ENCODE measurements around the gene ERVFRD-1. TPM values are rescaled to one million over a fixed set of nuclear protein-coding genes. Genes with fewer than 3 reads are reported as not detected.

The ERVFRD-1 gene
- total and polyA plus RNA-seq, 2 of the 13 experiments (the other 11 are each of a cell fraction or from before 2014, with no cell fraction given), result not detected

DNA sequence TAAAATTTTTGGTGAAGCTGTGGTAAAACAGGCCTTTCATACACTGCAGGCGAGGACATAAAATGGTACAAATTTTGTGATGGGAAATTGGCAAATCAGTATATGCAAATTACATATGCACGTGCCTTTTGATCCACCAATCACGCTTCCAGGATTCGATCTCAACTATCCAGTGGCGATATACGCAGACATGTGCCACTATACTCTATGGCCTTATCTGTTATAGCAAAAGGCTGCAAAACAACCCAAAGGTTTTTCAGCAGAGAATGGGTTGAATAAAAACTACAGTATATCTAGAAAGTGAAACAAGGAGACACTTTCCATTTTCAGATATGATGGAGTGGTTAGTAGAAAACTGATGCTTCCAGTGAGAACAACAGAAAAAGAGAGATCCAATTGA, 41.9 kb upstream of the ERVFRD-1 start:
- FAIRE-seq (no peak), ATAC-seq (no peak), DNase-seq (ENCODE audit: low spot score) (no peak)
- Histone ChIP-seq H3K4me1 (ENCODE audit: insufficient read depth, low read length) (no peaks in the 10 kb centered on the region), H3K79me2 (ENCODE audit: insufficient read depth, low read length) (no peaks in the 10 kb centered on the region), H2AFZ (ENCODE audit: low read length) (no peak overlapping the region), H3K9ac (ENCODE audit: insufficient read depth, low read depth, low read length) (no peak overlapping the region), H3K27ac (ENCODE audit: extremely low read length, insufficient read depth, low read length) (no peak overlapping the region), H3K9me3 (ENCODE audit: low read length) (no peaks in the 10 kb centered on the region), H3K27me3 (ENCODE audit: control insufficient read depth in 1 of 2, insufficient read depth in 2 of 2, low read length in 2 of 2) (no peaks in the 10 kb centered on the region), H3K4me2 (ENCODE audit: low read depth, low read length) (no peak overlapping the region), H3K36me3 (replicated peaks in 1 of 2; ENCODE audit: control insufficient read depth in 1 of 2, insufficient read depth in 2 of 2, low read length in 2 of 2) (no peaks in the 10 kb centered on the region), H4K20me1 (ENCODE audit: insufficient read depth, low read length) (no peaks in the 10 kb centered on the region), H3K4me3 (replicated peaks in 1 of 3; ENCODE audit: insufficient read depth in 1 of 3, low read depth in 2 of 3, low read length in 3 of 3) (no peak overlapping the region)
- CTCF ChIA-PET (ENCODE audit: low intra/inter-chr PET ratio, low total read pairs), result no interaction called here
- BruUV-seq (replicated peaks), result no TSS peak
- in situ Hi-C loops (cut with HindIII; ENCODE audit: extremely low pct_ligation_motif_present, low pct_unique_long_range_greater_than_20kb), result no loop called here
- WGBS (ENCODE audit: low lambda C conversion rate), result 98% methylated on average over 6 of the region's 6 CpGs
- POLR2A ChIA-PET, result no interaction called here
- intact Hi-C loops (cut with micrococcal nuclease; ENCODE audit: unreplicated experiment), result no loop called here
- TF ChIP-seq BRF2 (CRISPR knock-in tag; IDR thresholded peaks at IDR 0.05), result no peak
- TF ChIP-seq PLRG1 (conservative IDR thresholded peaks at IDR 0.05), result no peak
- TF ChIP-seq USF2 (IDR thresholded peaks at IDR 0.05; ENCODE audit: low read depth, low read length), result no peak
- TF ChIP-seq USF2 (CRISPR knock-in tag; IDR thresholded peaks at IDR 0.05; ENCODE audit: borderline replicate concordance), result no peak
- TF ChIP-seq ZNF12 (CRISPR knock-in tag; IDR thresholded peaks at IDR 0.05), result no peak
- TF ChIP-seq MYPOP (CRISPR knock-in tag; IDR thresholded peaks at IDR 0.05), result no peak
- TF ChIP-seq RBAK (CRISPR knock-in tag; IDR thresholded peaks at IDR 0.05), result no peak
- TF ChIP-seq PPARG (CRISPR knock-in tag; conservative IDR thresholded peaks at IDR 0.05), result no peak
- TF ChIP-seq DZIP1 (CRISPR knock-in tag; IDR thresholded peaks at IDR 0.05), result no peak
- TF ChIP-seq LCORL (IDR thresholded peaks at IDR 0.05), result no peak
- no peak for TF ChIP-seq LCORL (CRISPR knock-in tag; IDR thresholded peaks at IDR 0.05)
- no peak for TF ChIP-seq ZNF317 (CRISPR knock-in tag; IDR thresholded peaks at IDR 0.05)
- TF ChIP-seq CHCHD3 (CRISPR knock-in tag; IDR thresholded peaks at IDR 0.05), result no peak
- TF ChIP-seq REL (CRISPR knock-in tag; conservative IDR thresholded peaks at IDR 0.05), result no peak
- no peak for TF ChIP-seq SMAD1 (CRISPR knock-in tag; IDR thresholded peaks at IDR 0.05; ENCODE audit: borderline replicate concordance, low read depth)
- no peak for TF ChIP-seq ZBTB1 (CRISPR knock-in tag; IDR thresholded peaks at IDR 0.05; ENCODE audit: borderline replicate concordance)
- no peak for TF ChIP-seq ZNF772 (CRISPR knock-in tag; IDR thresholded peaks at IDR 0.05)
- no peak for TF ChIP-seq KLF15 (CRISPR knock-in tag; IDR thresholded peaks at IDR 0.05; ENCODE audit: borderline replicate concordance)

All from HepG2 (cell line).